Lung microvascular endothelial cell (primary cell): ENCODE measurements around the gene AGBL5. TPM values are rescaled to one million over a fixed set of nuclear protein-coding genes. Genes with fewer than 3 reads are reported as not detected.

Experiments used
- DNase-seq, 2 donors: peaks; one replicate each; pipeline versions ENCODE4 v3.0.0 to v3.0.0-alpha.2; 2010; ENCODE audit warnings: low read depth in 2 of 2
- total RNA-seq: library from RNA; depleted of rRNA; stranded (reverse); fragments of >200 nt; gene quantifications from 2 replicates; pipeline ENCODE4 v1.2.1, GENCODE V29; 2014

AGBL5 gene
- total RNA-seq, 1 donor from 2014 or later, result 13.7 TPM

GRCh38 chr2:27023740-27024139, 27.7 kb upstream of the AGBL5 start:
- no peak for DNase-seq

GRCh38 chr2:27024188-27024587, 27.3 kb upstream of the AGBL5 start:
- no peak for DNase-seq

GRCh38 chr2:27024812-27025211, 26.7 kb upstream of the AGBL5 start:
- DNase-seq, result peak in 1 of 2 donors; percentile 14

- DNase-seq, result no peak
Observed at GRCh38 chr2:27025281-27025800, 26.1 kb upstream of the AGBL5 start.

- no peak for DNase-seq
Observed at GRCh38 chr2:27025861-27026851, 25.3 kb upstream of the AGBL5 start.

- DNase-seq, result no peak
Observed at GRCh38 chr2:27027211-27027651, 24.2 kb upstream of the AGBL5 start.

GRCh38 chr2:27029051-27029450, 22.4 kb upstream of the AGBL5 start:
- peak in 1 of 2 donors; percentile 26 for DNase-seq

GRCh38 chr2:27032495-27033252, 18.8 kb upstream of the AGBL5 start, which contains the start of gene TMEM214:
TSS of gene TMEM214 (plus strand) at chr2:27032965. CDS start at chr2:27033016, 51 bp downstream.
- peak; percentile 90 to 91 for DNase-seq

- DNase-seq, result no peak
Observed at GRCh38 chr2:27033253-27033852, 18.1 kb upstream of the AGBL5 start.

- DNase-seq, result no peak
Observed at GRCh38 chr2:27038012-27038411, 13.5 kb upstream of the AGBL5 start.

- DNase-seq, result no peak
Observed at GRCh38 chr2:27038631-27039339, 12.7 kb upstream of the AGBL5 start.

- DNase-seq, result no peak
Observed at GRCh38 chr2:27039426-27039825, 12.0 kb upstream of the AGBL5 start.

- DNase-seq, result no peak
Observed at GRCh38 chr2:27039871-27040270, 11.6 kb upstream of the AGBL5 start.

GRCh38 chr2:27040282-27040681, 11.2 kb upstream of the AGBL5 start:
- no peak for DNase-seq

- no peak for DNase-seq
Observed at GRCh38 chr2:27041752-27042151, 9.7 kb upstream of the AGBL5 start.

- peak in 1 of 2 donors; percentile 32 for DNase-seq
Observed at GRCh38 chr2:27042159-27042661, 9.3 kb upstream of the AGBL5 start.

GRCh38 chr2:27042985-27043634, 8.4 kb upstream of the AGBL5 start:
- no peak for DNase-seq

- DNase-seq, result peak; percentile 63 to 78
Observed at GRCh38 chr2:27049422-27050280, 1.8 kb upstream of the AGBL5 start.
